Measurements from ENCODE around the gene SLC7A10.
A peak's percentile ranks its signal among the peaks of the same experiment; 100 is the strongest.
"Not testable (repeated sequence)": the region's sequence is repeated elsewhere in the genome, so short reads cannot be mapped to it uniquely, and the experiment has no call there.

Gene SLC7A10

DNA sequence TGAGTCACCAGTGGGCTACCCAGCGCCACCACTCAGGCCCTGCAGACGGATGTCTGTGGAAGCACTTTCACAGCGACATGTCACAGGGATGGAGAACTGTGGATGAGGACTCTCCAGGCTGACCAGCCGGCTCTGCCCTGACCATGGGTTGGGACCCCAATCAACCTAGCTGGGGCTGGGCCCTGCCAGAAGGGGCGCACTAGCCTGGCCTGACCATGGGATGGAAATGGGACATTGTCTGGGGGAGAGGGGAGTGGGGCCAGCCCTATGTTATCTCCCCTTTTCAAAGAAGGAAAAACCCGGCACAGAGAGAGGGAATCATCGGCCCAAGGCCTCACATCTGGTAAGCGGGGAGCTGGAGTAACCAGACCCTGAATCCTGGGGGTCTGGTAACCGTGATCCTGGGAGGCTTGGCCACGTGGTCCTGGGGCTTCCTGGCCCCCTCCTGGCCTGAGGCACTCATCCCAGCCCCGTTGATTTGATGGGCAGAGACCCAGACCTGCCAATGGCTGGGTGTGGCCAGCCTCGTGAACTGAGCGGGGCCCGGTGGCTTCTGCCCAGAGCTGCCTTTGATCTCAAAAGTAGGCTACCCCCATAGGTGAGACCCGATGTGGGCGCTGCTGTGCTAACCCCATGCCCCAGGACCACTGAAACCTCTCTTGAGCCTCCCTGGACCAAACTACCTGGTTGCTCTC, 11.2 kb upstream of the SLC7A10 start:
- no peak for DNase-seq

DNA sequence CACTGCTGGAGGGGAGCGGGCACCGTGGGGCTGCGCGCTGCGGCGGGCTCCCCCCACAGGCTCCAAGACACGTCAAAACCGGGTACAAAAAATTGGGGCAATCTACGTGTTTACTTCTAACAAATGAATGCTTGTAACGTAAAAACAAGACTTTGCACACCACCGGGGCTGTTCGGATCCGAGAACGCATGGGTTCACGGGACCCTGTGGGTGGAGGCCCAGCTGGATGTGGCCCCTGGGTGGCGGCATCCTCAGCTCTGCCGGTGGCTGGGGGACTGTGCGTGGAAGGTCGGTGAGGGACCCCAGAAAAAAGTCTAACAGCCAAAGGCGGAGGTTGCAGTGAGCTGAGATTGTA, 10.3 kb upstream of the SLC7A10 start:
- DNase-seq, result no peak

DNA sequence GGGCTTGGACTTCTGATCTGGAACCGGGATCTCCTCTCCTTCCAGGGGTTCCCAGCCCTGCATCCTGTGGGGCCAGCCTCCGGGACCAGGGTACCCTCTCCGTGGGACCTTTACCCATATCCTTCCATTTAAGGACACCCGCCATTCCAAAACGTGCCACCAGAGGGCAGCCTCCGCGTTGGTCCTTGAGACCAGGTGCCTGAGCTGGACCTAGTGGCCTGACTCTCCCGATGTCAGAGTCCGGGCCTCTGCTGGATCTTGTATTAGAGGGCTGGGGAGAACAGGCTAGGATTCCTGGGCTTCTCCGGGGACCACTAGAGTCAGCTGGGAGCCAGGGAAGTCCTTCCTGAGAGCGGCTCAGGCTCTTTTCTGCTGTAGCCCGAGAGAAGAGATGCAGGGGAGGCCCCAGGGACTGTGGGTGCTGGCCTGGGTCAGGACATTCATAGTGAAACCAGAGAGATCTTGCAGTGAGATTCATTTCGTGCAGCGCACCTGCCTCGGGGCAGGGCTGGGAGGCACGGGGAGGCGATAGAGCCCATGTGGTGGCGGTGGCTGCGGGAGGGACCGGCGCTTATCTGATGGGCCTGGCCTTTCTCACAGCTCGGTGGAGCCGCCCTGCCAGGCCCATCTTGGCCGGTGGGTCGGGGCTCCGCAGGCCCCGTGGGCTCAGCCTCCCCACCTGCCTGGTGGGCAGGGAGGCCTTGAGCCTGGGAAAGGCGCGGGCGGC, 9.8 kb upstream of the SLC7A10 start:
- DNase-seq, result peak; percentile 47

DNA sequence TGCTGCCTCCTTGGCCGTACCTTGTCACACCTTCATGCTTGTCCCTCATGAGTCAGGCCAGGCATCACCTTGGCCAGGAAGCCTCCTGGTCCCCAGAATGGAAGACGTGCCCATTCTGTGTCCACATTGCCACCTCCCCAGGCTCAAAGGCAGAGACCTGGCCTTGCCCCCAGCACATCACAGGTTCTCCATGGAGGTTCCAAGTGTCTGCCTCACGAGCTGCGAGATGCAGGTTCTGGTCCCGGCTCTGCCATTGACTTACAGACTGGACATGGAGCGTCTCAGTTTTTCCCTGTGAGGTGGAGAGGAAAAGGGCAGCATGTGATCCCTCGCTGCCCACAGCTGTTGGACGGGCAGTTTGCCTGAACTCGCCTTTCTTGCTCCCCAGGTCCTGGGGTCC, 9.1 kb upstream of the SLC7A10 start:
- no peak for DNase-seq

DNA sequence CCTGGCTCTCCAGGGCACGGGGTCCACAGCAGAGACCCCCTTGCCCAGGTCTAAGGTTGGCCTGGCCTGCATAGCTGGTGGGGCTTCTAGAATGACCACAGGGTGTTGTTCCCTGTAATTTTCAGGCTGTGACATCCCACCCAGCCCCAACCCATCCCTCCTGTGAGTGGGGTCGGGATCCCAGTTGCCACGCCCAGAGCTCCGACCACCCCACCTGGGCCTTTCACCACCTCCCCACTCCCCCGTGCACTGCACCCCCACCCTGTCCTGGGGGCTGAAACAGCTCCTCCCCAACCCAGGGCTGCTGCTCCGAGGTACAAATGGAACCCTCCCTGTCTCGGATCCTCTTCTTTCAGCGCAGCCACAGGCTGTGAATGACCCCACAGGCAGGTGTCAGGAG, 8.4 kb upstream of the SLC7A10 start:
- DNase-seq, result no peak

DNA sequence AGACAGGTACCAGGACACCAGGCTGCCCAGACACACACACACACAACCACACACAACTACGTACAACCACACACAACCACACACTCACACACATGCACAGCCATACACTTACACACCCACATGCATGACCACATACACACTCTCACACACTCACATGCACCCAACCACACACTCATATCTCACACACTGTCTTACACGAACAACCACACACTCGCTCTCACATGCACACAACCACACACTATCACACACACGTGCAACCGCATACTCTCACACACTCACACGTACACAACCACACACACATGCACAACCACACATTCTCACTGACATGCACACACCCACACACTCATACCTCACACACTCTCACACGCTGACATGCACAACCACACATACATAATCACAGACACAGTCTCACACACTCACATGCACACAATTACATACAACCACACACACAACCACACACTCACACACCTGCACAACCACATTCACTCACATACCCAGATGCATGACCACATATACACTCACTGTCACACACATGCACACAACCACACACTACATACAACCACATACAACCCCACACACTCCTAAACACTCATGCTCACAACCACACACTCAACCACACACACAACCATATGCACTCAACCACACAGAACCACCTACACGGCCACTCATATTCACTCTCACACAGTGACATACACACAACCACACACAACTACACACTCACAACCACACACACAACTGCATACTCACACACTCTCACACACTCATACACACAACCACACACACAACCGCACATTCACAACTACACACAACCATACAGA, 7.6 kb upstream of the SLC7A10 start:
- no peak for DNase-seq

DNA sequence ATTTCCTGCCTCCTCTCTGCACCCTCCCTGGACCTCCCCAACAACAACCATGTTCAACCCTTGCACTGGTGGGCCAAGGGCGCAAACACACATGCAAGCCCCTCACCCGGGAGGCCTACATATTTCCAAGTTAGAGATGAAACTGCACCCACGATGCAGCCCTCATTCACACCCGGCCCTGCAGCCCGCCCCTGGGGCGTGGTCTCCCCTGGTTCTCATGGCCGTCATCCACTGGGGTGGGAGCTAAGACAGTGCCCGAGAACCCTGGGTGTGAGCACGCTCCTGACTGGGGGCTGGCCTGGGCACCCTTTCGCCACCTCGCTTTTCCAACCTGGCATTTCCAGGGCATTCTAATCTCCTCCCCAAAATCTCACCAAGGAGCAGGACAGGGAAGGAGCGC, 7.0 kb upstream of the SLC7A10 start:
- no peak for DNase-seq

DNA sequence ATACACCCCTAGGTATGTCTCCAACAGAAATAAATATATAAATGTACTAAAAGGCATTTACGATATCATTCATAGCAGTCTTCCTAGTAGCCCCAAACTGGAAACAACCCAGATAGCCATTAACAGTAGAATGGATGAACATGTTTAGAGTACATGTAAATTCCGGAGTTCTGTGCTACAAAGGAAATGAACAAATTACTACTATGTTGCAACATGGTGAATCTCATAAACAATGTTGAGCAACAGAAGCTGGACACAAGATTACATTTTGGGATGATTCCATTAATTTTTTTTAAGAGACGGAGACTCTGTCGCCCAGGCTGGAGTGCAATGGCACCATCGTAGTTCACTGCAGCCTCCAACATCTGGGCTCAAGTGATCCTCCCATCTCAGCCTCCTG, 5.9 kb upstream of the SLC7A10 start:
- DNase-seq, result no peak

DNA sequence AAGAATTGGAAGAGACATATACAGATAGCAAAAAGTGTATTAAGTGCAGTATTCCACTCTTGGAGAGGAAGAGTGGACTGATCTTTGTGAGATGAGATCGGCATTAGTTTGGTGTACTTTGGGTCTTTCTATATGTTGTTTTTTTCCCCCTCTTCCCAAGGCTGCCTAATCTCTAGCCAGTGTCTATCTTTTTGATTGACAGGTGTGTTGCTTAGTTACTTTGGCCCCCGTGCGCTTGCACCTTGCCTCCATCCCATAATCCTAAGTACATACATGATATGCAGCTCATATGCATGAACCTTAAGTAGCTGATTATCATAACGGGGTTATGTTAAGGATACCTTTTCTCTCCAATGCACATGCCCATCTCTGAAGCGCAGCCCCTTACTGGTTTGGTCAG, 4.3 kb upstream of the SLC7A10 start:
- DNase-seq, result no peak

DNA sequence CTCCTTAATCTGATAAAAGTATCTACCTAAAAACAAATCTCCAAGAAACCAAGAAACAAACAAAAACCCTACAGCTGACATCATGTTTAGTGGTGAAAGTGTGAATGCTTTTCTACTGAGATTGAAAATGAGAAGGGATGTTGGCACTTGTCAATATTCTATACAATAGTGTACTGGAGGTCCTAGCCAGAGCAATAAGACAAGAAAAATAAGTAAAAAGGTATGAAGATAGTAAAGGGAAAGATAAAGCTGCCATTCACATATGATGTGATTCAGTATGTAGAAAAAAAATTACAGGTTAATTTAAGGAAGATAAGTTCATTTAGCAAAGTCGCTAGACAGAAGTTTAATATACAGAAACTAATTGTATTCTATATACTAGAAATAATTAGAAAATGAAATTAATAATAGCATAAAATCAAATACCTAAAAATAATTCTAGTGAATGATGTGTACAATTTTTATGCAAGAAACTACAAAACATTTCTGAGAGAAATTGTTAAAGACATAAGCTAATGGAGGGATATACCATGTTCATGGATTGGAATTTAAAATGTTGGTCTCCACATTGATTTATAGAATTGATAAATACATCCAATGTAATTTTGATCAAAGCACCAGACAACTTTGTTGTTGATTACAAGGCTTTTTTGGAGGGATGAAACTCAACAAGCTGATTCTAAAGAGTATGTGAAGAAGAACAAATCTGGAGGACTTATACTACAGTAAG, 2.4 kb upstream of the SLC7A10 start:
- DNase-seq, result no peak

DNA sequence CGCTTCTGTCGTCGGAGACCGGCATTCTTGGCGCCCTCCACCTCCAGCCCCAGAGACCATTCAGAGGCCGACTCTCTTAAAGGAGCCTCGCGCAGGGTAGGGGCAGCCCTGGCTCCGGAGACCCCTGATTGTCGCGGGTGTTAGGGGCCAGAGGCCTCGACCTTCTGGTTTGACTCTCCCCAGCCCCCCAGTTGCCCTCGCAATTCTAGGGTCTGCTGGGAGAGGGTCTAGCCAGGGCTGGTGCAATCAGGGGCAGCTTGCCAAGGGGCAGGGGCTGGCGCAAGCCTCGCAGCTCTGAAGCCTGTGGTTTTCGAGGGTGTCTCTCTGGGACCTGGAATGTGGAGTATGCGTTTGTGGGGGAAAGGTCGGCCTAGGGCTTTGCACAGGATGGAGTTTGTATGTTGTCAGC, 1.6 kb upstream of the SLC7A10 start:
- DNase-seq, result peak; percentile 41

DNA sequence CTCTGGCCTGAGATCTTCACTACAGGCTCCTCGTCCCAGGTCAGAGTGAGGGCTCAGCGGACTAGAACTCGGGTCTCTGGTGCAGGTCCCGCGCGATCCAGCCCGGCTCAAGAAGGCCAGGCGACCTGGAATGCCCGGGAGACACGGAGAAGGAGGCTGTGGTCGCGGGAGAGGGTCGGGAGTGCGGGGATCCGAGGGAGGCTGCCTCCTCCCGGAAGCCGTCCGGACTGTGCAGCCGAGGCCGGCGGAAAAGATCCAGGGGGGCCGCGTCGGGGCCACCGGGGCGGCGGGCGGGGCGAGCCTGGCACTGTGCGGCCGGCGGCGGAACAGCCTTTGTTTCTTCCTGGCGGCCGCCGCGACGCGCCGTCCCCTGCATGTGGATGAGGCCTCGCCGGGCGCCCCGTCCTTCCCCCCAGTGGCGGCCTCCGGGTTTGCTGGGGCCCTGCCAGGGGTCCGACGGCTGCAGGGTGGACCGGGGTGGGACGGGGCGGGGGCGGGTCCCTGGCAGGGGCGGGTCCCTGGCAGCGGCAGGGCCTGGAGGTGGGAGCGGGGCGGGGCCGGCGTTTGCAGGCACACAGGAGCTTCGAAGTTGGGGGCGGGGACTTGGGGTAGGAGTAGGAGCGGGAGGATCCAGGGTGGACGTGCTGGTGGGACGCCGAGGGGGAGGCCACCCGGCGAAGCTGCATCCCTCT, 1.0 kb upstream of the SLC7A10 start:
- DNase-seq, result peak; percentile 10

DNA sequence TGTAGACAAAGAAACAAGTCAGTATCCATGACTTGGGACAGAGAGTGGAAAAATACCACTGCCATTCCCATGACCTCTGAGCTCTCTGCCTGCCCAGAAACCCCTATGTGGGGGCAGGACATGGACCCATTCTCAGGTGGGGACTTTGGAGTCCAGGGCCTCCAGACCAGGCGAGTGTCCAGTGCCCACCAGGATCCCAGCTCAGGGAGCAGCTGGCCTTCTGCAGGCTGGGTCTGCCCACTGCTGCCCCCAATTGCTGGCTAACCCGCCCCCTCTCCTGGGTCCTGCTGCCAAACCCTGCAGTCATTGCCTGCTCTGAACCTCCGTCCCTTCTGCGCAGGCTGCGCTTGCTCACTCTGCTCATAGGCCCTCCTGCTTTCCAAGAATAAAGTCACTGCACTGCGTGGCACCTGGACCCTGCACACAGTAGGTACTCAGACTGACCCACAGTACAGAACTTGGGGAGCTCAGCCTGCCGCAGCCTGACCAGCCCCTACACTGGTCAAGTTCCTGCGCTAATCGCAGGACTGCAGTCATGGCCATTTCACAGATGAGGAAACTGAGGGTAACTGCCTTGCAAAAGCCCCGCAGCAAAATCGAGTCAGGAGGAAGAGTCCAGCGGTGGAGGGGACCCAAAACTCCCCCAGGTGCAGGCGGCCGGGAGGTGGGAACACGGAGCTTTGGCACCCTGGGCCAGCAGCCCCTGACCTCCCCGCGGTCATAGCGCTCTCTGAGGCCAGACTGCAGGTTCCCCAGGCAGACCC, 774 bp downstream of the SLC7A10 start:
- DNase-seq, result no peak

DNA sequence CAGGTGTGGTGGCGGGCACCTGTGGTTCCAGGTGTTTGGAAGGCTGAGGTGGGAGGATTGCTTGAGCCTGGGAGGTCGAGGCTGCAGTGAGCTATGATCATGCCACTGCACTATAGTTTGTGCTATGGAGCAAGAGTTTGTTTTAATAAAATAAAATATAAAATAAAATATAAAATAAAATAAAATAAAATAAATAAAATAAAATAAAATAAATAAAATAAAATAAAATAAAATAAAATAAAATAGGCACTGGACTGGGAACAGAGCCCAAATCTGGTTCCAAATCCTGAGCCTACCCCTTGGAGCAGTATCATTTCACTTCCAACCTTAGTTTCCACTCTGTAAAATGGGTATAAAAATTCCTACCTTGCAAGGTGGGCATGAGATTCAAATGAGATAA, 3.4 kb downstream of the SLC7A10 start:
- not testable (repeated sequence) for DNase-seq

DNA sequence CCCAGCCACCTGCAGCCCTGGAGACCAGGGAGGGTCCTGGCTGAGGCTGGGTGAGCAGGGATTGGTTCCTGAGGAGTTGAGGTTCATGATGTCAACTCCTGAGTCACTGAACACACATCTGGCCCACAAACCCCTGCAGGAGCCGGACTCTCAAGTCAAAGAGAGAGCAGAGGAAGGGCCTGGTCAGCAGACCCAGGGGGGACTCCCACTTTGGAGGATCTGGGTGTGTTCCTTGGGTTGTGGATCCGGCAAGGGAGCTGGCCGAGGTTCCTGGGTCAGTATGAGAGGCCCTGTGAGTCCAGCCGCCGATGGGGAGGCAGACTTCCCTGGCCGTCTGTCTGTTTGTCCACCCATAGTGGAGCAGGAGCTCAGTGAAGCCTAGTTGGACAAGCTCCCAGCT, 4.0 kb downstream of the SLC7A10 start:
- DNase-seq, result no peak

DNA sequence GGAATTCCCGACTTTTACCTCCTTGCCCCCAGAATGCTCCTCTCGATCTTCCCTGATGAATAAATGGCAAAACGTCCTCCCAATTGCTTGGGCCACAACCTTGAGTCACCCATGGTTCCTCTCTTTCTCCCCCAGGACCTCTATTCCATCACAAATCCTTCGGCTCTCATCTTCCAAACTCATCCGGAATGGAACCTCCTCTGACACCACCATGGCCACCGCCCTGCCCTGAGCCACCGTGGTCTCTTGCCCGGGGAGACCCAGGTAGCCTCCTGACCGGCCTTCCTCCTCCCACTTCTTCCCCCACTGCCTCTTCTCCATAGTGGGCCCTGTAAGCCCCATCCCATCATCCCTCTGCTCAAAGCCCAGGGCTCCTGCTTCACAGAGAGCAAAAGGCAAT, 4.9 kb downstream of the SLC7A10 start:
- DNase-seq, result no peak

DNA sequence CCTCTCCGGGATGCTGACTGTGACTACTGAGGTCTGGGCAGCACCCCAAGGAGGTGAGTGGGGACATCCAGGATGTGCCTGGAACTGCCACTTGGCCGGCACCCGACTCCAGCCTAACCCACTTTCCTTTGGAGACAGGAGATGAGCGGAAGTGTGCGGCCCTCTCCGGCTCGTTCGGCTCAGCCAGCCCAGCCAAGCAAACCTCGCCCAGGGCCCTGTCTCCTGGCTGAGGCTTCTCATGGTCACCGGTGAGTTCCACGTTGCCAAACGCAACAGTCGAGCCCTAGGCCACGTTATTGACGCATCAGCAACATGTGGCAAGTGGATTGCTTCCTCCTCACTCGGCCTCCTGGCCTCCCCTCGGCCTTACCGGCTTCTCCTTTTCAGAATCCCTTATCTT, 5.5 kb downstream of the SLC7A10 start:
- DNase-seq, result no peak

DNA sequence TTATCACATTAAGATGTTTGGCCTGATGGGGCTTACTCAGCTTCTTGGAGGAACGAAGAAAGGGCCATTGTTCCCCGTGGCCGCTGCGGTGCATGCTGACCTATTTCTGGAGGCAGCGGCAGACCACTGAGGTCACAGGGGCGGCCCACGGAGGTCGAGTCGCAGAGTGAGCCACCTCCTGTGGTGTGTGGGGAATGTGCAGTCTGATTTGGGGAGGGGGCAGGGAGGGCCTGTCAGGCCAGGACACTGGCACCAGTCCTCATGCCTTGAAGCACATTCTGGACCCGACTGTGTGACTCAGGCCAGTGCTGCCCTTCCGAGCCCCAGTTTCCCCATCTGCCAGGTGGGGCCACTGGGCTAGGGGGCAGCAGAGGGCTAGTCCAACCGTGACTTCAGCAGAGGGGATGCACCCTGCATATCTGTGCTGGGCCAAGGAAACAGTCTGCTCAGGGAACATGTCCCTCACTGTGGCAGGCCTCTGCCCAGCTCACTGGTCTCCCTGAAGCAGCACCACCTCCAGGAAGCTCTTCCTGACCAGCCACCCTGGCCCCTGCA, 6.3 kb downstream of the SLC7A10 start:
- no peak for DNase-seq

DNA sequence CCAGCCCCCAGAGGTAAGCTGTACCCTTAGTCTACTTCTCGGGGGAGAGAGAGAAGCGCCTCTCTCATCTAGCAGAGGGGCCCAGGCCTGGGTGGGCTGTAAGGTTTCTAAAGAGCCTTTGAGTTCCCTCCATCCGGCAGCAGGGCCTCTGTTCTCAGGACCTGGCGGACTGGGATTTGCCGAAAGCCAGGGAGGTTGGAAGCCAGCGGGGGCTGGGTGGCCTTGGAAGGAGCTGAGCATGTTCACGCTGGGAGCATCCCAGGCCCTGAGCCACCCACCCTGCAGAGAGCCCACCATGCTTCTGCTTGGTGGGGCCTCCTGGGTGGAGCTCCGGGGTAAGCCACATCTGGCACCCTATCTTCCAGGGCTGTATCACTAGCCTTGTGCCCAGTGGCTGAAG, 7.8 kb downstream of the SLC7A10 start:
- DNase-seq, result no peak

DNA sequence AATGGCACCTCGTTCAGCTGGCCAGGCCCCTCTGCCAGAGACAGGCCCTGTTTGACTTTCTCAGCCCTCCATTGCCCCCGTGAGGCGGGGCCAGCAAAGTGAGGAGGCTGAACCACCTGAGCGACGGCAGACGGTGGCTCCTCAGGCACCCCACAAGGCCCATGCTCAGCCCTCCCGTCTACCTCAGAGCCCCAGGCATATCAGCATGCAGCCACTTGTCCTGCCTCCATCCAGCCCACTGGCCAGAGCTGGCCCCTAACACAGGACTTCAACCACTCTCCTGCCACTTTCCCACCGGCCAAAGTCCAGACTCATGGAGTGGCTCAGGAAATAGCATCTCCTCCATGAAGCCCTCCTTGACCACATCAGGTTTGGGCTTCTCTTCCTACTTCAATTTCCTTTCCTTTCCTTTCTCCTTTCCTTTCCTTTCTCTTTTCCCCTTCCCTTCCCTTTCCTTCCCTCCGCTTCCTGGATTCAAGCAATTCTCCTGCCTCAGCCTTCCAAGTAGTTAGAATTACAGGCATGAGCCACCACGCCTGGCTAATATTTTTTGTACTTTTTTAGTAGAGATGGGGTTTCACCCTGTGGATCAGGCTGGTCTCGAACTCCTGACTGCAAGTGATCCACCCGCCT, 9.3 kb downstream of the SLC7A10 start:
- DNase-seq, result no peak

All from fibroblast of skin of right biceps (primary cell).